ENCODE measurements around the gene ZP3.
A peak's percentile ranks its signal among the peaks of the same experiment; 100 is the strongest.
"Not testable (repeated sequence)": the region's sequence is repeated elsewhere in the genome, so short reads cannot be mapped to it uniquely, and the experiment has no call there.

The ZP3 gene

DNA sequence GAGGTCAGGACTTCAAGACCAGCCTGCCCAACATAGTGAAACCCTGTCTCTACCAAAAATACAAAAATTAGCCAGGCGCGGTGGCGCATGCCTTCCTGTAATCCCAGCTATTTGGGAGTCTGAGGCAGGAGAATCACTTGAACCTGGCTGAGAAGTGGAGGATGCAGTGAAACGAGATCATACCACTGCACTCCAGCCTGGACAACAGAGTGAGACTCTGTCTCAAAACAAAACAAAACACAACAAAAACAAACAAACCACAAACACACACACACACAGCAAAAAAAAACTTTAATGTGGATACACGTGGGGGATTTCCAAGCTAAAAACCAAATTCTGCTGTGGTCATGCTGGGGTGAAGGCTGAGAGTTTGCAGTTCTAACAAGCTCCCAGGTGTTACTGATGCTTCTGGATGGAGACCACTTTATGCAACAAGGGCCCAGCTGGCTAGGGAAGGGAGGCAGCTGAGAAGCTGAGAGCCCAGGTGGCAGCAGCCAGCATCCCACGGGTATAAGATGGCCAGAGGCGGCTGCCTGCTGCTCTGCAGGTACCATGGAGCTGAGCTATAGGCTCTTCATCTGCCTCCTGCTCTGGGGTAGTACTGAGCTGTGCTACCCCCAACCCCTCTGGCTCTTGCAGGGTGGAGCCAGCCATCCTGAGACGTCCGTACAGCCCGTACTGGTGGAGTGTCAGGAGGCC is at the start of gene ZP3:
Gene ZP3 (plus strand): TSS at position 538 of the 699 bp plus-strand sequence. CDS start 15 bp downstream, at position 553.
- DNase-seq = no peak

- DNase-seq = no peak
Measured at GRCh38 chr7:76375251-76375650, 49.5 kb upstream of the ZP3 start.

DNA sequence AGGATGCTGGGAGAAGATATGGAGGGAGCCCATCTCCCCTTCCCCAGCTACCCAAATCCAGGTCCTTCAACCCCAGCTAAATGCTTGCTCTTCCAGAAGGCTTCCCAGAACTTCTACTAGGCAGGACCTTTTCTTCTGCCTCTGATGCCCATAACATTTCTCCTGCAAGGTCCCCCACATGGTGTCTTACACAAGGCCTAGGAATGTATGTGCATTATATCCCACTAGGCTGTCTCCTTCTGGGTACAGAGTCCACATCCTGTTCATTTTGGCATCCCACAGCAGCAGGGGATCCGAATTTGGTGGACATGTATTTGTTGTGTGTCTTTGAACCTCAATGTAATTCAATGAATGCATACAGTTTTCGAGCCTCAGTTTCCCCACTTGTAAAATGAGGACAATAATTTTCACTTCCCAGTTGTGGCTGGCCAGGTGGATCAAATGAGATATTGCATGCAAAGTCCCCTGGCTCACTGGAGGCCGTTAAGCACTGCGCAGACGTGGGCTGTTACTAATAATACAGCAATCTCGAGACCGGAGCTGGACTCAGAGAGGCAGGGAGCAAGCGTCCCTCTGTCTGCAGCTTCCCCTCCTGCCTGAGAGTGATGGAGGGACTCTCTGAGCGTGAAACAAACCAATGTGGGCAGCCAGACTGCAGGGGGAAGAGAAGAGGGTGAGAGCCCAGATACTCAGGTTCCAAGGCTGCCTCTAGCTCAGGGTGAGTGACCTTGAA is 47.4 kb upstream of the ZP3 start:
- peak; percentile 59 for DNase-seq

- DNase-seq = peak; percentile 30
Measured at GRCh38 chr7:76380623-76380966, 44.2 kb upstream of the ZP3 start.

DNA sequence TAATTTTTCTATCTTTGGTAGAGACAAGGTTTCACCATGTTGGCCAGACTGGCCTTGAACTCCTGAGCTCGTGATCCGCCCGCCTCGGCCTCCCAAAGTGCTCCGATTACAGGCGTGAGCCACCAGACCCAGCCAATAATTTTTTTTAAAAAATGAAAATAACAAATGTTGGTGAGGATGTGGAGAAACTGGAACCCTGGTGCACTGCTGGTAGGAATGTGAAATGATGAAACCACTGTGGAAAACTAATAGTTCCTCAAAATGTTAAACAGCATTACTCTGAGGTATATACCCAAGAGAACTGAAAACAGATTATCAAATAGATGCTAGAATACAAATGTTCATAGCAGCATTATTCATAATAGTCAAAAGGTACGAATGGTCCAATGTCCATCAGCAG is 42.9 kb upstream of the ZP3 start:
- DNase-seq = no peak

GRCh38 chr7:76383089-76383944 is 41.4 kb upstream of the ZP3 start:
- peak; percentile 27 for DNase-seq

- peak; percentile 23 for DNase-seq
Measured at GRCh38 chr7:76386691-76387260, 38.0 kb upstream of the ZP3 start.

- DNase-seq = not testable (repeated sequence)
Measured at GRCh38 chr7:76387789-76388188, 37.0 kb upstream of the ZP3 start.

DNA sequence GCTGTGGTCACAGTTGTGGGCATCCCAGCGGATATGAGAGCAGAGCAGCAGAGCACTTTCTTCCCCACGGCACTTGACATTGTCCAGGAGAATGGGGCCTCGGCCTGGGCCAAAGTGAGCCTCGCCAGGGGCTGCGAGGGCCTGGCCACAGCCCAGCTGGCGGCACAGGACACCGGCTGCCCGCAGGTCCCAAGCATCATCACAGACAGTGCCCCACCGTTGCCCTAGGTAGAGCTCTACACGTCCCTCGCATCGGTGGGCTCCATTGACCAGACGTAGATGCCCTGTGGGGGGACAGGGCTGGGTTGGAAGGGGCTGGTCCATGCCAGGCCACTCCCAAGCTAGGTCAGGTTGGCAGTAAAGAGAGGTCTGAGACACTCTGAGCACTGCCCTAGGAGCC is 34.7 kb upstream of the ZP3 start:
- no peak for DNase-seq

DNA sequence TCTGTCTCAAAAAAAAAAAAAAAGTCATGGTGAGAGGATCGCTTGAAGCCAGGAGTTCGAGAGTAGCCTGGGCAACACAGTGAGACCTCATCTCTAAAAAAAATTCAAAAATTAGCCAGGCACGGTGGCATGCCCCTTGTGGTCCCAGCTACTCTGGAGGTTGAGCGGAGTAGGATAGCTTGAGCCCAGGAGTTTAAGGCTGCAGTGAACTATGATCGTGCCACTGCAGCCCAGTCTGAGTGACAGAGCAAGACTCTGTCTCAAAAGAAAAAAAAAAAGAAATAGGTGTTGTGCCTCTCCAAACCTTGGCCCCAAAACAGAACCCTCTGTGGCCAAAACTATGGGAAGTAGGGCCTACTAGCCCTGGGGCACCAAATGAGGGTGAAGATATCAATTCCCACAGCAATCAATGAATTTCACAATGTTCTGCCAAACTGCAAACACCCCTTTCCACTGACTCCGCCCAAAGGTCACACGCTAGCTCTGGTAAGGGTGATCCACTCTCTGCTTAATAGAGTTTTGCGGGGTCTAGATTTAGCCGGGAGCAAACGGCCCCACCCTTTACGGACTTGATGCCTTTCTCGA is 32.1 kb upstream of the ZP3 start:
- no peak for DNase-seq

- DNase-seq = peak; percentile 81
Measured at GRCh38 chr7:76393116-76394031, 31.4 kb upstream of the ZP3 start.

GRCh38 chr7:76394957-76395356 is 29.8 kb upstream of the ZP3 start:
- no peak for DNase-seq

- DNase-seq = not testable (repeated sequence)
Measured at GRCh38 chr7:76395605-76395964, 29.2 kb upstream of the ZP3 start.

GRCh38 chr7:76395965-76396726 is 28.6 kb upstream of the ZP3 start:
- DNase-seq = no peak

- no peak for DNase-seq
Measured at GRCh38 chr7:76396864-76397263, 27.9 kb upstream of the ZP3 start.

DNA sequence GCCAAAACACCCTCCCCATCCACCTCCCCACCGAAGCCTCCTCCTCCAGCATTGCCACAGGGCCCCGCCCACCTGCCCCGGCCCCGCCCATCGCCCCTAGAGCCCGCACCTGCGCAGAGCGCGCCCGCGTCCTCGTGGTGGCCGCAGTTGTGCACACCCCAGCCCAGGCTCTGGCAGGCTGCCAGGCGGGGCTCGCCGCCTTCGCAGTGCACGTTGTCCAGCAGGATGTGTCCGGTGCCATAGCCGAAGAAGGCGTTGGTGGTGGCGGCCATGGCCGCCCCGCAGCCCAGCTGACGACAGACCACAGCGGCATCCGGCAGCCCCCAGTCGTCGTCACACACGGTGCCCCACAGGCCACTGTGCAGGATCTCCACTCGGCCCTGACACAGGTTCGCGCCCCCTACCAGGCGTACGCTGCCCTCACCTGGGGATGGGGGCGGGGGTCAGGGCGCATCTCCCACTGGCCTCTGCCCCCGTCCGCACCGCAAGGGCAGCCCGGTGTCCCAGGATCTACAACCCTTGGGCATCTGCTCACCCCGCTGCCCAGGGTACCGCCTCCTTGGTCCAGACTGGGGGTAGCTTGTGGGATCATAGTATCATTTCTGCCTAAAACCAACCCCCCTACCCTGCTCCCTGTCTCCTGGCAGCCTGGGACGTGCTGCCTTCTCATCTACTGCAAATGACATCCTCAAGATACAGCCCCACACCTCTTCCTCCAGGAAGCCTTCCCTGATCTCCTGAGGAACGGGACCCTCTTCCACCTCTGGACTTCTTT is 27.2 kb upstream of the ZP3 start:
- DNase-seq = peak; percentile 52

DNA sequence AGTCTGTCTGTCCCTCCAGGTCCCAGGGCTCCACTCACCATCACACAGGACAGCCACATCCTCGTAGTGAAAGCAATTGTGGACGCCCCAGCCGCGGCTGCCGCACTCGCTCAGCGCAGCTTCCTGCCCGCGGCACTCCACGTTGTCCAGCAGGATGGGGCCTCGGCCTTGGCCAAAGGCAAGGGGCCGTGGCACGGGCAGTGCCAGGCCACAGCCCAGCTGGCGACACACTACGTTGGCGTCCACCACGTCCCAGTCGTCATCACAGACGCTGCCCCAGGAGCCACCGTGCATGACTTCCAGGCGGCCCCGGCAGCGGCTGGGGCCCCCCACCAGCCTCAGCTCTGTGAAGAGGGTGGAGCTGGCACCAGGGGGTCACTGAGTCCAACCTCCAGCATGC is 24.5 kb upstream of the ZP3 start:
- DNase-seq = no peak

DNA sequence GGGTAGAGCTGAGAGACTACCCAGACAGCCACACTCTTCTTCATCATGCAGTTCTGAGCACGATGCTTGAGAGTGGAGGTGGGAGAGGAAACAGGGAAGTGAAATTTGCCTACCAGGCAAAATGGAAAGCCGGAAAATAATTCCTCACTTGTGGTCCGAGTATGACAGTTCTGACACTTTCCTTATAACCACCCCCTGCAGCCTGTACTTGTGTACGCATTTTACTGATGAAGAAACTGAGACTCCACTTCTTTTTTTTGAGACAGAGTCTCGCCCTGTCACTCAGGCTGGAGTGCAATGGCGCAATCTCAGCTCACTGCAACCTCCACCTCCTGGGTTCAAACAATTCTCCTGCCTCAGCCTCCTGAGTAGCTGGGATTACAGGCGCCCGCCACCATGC is 21.7 kb upstream of the ZP3 start:
- DNase-seq = not testable (repeated sequence)

GRCh38 chr7:76403780-76404494 is 20.8 kb upstream of the ZP3 start:
- DNase-seq = no peak

DNA sequence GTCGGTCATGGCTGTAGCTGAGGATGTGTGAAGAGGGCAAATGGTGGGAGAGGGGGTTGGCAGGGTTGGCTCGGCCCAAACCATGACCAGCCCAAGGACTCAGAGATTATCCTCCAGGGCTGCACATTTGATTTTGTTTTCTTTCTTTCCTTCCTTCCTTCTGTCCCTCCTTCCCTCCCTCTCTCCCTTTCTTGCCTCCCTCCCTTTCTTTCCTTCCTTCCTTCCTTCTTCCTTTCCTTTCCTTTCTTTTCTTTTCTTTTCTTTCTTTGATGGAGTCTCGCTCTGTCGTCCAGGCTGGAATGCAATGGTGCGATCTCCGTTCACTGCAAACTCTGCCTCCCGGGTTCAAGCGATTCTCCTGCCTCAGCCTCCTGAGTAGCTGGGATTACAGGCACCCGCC is 19.0 kb upstream of the ZP3 start:
- no peak for DNase-seq
